ENCODE results near the gene IREB2. TPM values are rescaled to one million over a fixed set of nuclear protein-coding genes. Genes with fewer than 3 reads are reported as not detected.
"Not testable (repeated sequence)": the region's sequence is repeated elsewhere in the genome, so short reads cannot be mapped to it uniquely, and the experiment has no call there.

Gene IREB2
- total RNA-seq, 1 donor from 2014 or later: 22.5 TPM

GRCh38 chr15:78424673-78425072, 13.3 kb upstream of the IREB2 start:
- intact Hi-C loops (cut with DNase I): loop anchor here (5.0 to 10.0 kb wide), 2 partner anchors 320 to 467 kb away; no protein-coding TSS in a partner anchor
- no peak for ATAC-seq
- no peak for DNase-seq (ENCODE audit: missing footprints)

DNA sequence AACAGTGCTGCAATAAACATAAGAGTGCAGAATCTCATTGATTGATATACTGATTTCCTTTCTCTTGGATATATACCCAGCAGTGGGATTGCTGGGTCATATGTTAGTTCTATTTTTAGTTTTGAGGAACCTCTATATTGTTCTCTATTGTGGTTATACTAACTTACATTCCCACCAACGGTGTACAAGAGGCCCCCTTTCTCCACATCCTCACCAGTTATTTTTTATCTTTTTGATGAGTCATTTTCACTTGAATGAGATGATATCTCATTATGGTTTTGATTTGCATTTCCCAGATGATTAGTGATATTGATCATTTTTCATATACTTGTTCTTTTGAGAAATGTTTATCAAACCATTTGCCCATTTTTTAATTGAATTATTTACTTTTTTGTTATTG, 12.4 kb upstream of the IREB2 start:
- DNase-seq (ENCODE audit: missing footprints): no peak
- no peak for ATAC-seq
- intact Hi-C loops (cut with DNase I): loop anchor here (10.0 kb wide), 1 partner anchor 321 kb away; no protein-coding TSS in a partner anchor

GRCh38 chr15:78426300-78426699, 11.7 kb upstream of the IREB2 start:
- intact Hi-C loops (cut with DNase I): loop anchor here (10.0 kb wide), 1 partner anchor 321 kb away; no protein-coding TSS in a partner anchor
- DNase-seq (ENCODE audit: missing footprints): no peak
- no peak for ATAC-seq

GRCh38 chr15:78427953-78428352, 10.1 kb upstream of the IREB2 start:
- DNase-seq (ENCODE audit: missing footprints) (no peak), ATAC-seq (no peak)
- intact Hi-C loops (cut with DNase I): loop anchor here (10.0 kb wide), 1 partner anchor 323 kb away; no protein-coding TSS in a partner anchor

DNA sequence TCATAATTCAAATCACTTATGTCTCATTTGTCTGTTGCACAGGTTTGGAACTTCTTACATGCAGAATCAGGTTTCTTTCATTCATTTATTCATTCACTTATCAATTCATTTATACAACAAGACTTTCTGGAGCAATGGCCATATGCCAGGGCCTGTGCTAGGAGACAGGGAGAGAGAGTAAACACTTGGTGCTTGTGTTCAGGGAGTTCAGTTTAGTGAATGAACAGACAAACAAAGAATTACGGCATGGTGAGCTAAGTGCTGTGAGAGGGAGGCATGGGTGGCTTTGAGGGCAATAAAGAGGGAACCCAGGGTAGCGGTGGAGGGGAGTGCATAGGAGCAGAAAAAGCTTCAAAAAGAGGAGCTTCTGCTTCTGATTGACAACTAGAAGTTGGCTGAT, 8.5 kb upstream of the IREB2 start:
- intact Hi-C loops (cut with DNase I): loop anchor here (10.0 kb wide), 1 partner anchor 325 kb away; no protein-coding TSS in a partner anchor
- DNase-seq (ENCODE audit: missing footprints) (no peak), ATAC-seq (no peak)

DNA sequence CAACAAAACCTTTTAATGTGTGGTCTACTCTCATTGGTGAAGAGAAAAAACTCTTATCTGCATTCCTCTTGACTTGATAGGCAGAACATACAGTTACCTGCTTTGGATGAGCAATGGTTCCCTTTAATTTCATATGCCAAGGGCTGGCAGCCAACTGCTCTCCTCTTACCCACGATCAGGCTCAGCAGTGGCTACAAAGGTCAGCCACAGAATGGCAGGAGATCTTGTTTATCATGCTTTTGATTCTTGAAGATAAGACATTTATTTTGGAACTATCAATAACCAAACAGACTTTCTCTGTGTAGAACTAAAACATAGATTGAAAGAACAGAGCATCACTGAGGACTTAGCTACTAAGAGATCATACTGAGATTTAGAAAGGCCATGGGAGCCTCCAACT, 6.1 kb upstream of the IREB2 start:
- DNase-seq (ENCODE audit: missing footprints) (no peak), ATAC-seq (no peak)
- intact Hi-C loops (cut with DNase I): no loop called here

DNA sequence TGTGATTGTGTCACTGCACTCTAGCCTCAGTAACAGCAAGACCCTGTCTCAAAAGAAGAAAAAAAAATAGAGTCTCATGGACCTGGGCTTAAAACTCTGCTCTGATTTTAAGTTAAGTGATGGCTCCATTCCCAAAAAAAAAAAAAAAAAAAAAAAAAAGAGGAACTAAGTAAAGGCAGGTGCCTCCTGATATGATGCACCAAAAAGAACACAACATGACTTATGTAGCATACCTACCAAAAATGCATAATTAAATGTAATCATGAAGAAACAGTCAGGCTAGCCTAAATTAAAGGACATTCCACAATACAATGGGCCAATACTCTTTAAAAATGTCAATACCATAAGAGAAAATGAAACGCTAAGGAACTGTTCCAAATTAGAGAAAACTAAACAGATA, 5.4 kb upstream of the IREB2 start:
- intact Hi-C loops (cut with DNase I): no loop called here
- no peak for ATAC-seq
- no peak for DNase-seq (ENCODE audit: missing footprints)

DNA sequence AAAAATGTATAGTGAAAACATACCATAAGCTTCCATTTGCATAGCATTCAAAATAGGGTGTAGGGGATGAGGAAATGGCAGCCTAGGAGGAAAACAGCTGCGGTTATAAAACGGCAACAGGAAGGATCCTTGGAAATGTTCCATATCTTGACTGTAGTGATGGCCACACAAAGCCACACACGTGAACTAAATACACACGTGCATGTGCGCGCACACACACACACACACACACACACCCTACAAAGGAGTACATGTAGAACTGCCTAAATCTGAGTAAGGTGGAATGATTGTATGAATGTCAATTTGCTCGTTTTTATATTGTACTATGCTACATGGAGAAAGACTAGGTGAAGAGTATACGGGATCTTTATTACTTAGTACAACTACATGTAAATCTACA, 3.9 kb upstream of the IREB2 start:
- intact Hi-C loops (cut with DNase I): no loop called here
- ATAC-seq: no peak
- DNase-seq (ENCODE audit: missing footprints): no peak

DNA sequence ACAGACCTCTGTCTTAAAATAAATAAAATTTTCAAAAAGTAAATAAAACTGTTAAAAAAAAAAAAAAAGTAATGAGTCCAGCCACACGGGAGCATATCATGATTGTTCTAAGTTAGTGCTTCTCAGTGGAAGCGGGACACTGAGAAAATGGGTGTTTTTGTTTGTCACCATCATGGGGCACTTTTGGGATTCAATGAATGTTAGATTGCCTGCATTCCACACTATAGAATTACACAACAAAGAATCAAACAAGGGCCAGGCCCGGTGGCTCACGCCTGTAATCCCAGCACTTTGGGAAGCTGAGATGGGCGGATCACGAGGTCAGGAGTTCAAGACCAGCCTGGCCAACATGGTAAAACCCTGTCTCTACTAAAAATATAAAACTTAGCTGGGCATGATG, 3.3 kb upstream of the IREB2 start:
- ATAC-seq; intact Hi-C loops (cut with DNase I); DNase-seq (ENCODE audit: missing footprints): not testable (repeated sequence)

DNA sequence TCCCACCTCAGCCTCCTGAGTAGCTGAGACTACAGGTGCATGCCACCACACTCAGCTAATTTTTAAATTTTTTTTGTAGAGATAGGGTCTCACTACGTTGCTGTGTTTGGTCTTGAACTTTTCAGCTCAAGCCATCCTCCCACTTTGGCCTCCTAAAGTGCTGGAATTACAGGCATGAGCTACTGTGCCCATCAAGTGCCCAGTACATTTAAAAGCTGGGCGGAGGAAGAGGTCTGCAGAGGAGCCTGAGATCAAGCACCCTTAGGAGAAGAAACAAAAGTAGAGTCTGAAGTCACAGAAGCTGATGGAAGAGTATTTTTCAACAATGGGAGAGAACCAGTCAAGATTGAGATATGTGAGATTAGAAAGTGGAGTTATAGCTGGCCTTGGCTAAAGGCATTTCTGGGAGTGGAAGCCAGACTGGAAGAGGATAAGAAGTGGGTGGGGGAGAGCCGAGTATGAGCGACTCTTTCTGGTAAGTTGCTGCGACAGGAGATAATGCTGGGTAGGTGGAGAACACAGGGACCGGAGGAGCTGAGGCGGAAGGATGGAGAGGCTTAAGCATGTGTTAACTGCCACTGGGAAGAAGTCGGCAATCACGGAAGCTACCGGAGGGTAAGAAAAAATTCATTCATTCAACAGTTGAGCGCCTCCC, 782 bp upstream of the IREB2 start:
- intact Hi-C loops (cut with DNase I): no loop called here
- DNase-seq (ENCODE audit: missing footprints): no peak
- ATAC-seq: no peak

DNA sequence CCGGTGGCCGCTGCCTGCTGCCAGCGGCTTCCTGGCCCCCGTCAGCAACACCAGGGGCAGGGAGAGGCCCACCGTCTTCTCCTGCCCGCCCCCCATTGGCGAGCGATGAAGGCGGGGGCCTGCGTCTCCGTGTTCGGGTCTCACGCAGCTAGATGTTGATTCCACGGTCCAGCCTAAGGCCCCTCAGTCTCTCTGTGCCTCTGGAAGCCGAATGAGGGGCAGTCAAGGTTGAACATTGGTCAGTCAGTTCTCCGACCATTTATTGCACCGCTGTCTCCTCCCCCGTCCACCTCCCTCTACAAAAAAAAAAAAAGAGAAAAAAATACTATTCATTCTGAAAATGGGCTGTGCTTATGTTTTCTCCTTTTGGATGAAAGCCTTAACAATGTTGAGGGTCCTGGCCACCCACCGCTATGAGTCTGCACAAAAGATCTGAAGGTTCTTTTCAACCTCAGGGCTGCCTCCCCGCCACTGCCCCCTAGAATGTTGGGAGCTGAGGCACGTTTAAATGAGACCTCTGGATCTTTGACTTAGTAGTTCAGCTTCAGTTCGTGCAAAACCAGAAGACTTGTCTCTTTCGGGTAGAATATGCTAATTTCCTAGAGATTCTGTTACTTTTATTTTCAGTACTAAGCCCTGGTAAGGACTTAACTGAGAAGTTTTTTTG, 736 bp downstream of the IREB2 start:
- intact Hi-C loops (cut with DNase I): no loop called here
- DNase-seq (ENCODE audit: missing footprints) (no peak), ATAC-seq (no peak)

DNA sequence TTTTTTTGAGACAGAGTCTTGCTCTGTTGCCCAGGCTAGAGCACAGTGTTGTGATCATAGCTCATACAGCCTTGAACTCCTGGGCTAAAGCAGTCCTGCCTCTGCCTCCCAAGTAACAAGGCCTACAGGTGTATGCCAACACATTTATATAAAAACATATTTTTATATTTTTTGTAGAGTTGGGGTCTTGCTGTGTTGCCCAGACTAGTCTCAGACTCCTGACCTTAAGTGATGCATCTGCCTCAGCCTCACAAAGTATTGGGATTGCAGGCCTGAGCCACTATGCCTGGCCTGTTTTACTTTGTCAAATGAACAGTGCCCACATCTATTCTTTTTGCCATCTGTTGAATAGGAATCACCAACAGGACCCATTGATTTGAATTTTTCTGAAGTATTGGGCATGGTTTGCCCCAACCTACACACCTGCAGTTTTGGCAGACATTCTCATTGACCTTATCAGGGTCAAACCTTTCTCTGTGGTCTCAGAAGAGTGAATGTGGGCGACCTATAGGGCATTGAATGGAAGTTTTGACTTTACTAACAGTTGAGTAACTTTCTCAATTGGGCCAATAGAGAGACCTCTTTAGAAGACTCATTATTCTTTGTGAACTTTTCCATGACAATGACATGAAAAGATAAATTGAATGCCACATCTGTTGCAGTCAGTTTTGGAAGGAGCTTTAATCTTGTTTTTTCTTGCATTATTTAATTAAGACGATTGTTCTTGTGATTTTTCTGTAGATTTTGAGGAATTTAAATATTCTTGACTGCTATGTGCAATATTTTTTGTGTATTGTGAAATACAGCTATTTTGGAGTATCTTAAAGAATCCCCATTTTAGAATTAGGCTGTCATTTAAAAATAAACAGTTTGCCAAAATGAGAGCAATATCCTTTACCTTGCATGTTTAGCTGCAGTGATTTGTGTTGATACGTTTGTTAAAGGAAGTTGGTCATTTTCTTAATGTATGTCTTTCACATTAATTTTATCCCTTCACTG, 2.7 kb downstream of the IREB2 start:
- DNase-seq (ENCODE audit: missing footprints): no peak
- intact Hi-C loops (cut with DNase I): no loop called here
- no peak for ATAC-seq

DNA sequence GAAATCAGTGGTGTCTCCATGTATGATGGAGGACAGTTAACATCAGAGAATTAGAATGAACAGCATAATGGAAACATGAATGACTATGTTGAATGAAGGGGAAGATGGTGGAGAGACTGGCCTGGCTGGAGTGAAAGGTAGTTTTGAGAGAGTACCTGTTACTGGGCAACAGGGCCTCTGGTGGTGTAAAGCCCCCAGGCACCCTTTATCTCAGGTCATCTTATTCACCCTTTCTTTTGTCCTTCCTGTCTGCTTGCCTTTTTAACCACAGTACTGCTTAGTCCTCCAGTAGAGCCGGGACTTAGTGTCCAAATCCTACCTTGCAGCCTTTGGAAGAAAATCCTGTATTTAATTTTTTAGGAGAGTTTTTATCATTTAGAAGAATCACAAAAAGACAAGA, 6.2 kb downstream of the IREB2 start:
- ATAC-seq: no peak
- intact Hi-C loops (cut with DNase I): no loop called here
- no peak for DNase-seq (ENCODE audit: missing footprints)

DNA sequence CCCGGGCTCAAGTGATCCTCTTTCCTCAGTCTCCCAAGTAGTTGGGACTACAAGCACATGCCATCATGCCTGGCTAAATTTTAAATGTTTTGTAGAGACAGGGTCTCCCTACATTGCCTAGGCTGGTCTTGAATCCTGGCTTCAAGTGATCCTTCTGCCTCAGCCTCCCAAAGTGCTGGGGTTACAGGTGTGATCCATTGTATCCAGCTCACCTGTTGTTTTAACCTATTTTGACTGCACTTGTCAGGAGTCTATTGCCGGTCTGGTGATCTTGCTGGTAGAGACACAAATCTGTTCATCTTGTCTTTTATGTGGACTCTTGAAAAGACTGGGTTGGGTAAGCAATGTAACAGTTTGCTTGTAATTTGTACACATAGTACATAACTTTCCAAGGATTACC, 7.9 kb downstream of the IREB2 start:
- ATAC-seq (no peak), DNase-seq (ENCODE audit: missing footprints) (no peak)
- intact Hi-C loops (cut with DNase I): no loop called here

DNA sequence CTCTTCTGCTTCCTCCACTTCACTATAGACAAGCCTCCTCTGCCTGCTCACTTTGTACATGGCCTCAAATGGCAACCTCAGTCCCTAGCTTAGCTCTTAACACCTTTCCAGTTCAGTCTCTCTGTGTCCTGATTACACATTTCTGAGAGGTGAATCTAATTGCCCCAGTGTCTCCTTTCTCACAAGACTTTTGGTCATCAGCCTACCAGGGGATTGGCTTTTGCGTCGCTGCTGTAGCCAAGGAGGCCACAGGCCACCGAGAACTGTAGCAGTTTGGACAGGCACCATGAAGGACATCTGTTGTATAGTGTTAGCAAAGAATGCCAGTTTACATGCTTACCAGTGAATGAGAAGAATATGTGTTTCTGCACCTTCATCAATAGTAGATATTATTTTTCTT, 8.5 kb downstream of the IREB2 start:
- DNase-seq (ENCODE audit: missing footprints) (no peak), ATAC-seq (no peak)
- intact Hi-C loops (cut with DNase I): no loop called here

- DNase-seq (ENCODE audit: missing footprints): no peak
- no peak for ATAC-seq
- intact Hi-C loops (cut with DNase I): no loop called here
These were observed 10.6 kb downstream of the IREB2 start for GRCh38 chr15:78448441-78449219.

DNA sequence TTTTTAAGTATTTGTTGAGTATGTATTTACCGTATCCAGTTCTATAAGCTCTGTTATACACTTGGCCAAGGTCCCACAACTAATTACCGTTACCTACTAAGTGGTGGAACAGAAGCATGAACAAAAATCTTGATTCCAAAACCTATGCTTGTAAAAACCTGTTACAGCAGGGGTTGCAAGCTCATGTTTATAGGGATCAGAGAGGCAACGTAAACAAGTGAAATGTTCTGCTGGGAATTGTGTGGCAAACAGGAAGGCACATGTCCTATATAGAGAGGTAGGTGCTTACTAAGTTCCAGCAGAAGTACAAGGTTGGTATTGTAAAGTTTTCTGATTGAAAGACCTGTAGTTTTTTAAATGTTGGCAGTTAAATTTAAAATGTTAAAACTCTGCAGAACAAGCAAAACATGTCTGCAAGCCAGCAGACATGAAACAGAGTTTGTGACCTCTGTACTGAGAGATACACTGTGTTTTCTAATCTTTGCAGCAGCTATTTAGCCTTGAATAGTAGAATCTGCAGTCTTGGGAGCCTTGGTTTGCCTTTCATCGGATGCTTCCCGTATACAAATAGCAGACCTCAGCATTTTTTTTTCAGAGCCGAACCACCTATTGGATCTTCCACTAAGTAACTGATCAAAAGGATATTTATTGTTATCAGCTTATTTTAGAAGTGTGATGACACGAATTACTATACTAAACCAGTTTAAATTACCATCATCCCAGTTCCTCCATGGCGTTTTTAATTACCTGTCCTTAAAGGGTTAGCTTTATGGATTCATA, 11.4 kb downstream of the IREB2 start:
- intact Hi-C loops (cut with DNase I): no loop called here
- ATAC-seq (no peak), DNase-seq (ENCODE audit: missing footprints) (no peak)

DNA sequence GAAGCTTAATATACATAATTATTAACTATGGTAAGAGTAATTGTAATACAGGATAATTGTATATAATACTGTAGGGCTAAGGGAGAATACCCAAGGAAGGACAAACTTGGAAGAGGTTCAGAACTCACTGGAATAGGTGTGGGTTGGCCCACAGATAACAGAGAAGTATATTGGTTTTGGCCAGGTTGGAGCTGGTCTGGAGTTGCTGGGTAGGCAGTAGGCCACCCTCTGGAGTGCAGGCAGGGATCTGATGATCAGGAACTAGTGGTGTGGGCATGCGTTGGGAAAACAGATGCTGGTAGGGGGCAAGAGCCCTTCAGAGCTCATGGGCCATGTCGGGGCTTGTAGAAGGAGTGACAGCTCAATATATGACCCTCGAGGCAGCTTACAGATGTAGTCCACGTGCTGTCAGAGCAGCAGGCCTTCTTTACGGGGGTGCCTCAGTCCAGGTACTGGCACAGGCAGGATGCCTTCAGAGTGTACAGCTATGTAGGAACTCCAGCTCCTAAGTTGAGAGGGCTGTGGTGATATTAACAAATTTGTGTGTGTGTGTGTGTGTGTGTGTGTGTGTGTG, 12.4 kb downstream of the IREB2 start:
- intact Hi-C loops (cut with DNase I): no loop called here
- DNase-seq (ENCODE audit: missing footprints): no peak
- no peak for ATAC-seq

Measured in Right ventricle myocardium inferior (tissue), 1 donor.